NCI-H446 treated with DMSO at 0.1 percent for 48 hours (cell line): ENCODE data around the gene RELN.
"Not testable (repeated sequence)": the region's sequence is repeated elsewhere in the genome, so short reads cannot be mapped to it uniquely, and the experiment has no call there.

ENCODE experiments used
- DNase-seq: peaks from one replicate; lab custom pipeline; 2025; lab: John Stamatoyannopoulos, UW

Gene RELN

DNA sequence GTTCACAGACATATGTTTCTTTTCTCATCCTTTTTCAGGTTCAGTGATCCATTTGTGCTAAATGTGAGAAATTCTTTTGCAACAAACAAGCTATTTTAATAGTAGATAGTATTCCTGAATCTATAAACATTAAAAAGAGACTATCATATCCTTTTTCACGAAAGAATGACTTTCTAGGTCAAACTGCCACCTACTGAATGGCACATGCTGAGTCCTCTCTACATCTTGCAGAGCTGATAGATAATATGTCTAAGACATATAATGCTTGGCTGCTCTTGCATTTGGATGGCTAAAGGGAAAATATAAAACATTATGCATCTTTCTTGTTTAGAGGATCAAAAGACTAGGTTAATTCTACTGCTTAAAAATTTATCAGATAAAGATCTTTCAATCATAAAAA is 429.3 kb downstream of the RELN start:
- no peak for DNase-seq

DNA sequence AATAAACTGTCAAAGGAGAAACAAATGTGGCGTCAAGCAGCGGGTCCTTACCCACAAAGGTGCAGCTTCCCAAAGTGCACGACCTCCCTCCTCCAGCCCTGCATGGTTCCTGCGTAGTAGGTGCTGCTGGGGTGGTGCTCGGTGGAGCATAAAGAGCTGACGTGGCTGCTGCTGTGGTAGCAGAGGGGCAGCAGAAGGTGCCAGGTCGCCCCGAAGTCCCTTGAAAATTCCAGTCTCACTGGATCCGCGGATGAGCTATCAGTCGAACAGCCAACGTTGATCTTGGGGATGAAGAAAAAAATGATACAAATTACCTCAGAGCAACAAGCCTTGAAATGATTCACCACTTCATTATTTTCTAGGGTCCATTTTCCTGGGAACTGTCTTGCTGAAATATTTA is 438.4 kb downstream of the RELN start:
- DNase-seq = no peak

DNA sequence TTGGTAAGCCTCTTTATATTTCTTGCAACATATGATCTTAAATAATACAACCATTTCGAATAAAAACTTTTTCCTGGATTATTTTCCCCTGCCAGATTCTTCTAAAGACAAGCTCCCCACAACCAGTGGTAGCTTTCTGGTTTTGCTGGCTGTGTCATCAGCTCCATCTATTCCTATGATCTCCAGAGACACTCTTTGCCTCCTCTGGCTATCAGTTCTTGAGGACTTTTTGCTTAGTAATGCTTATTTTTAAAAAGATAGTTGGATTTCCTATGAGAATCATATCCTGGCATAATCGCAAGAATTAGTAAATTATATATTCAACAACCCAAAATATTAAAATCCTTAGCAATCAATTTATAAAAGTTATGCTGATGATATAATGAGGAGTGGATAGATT is 439.7 kb downstream of the RELN start:
- DNase-seq = no peak

DNA sequence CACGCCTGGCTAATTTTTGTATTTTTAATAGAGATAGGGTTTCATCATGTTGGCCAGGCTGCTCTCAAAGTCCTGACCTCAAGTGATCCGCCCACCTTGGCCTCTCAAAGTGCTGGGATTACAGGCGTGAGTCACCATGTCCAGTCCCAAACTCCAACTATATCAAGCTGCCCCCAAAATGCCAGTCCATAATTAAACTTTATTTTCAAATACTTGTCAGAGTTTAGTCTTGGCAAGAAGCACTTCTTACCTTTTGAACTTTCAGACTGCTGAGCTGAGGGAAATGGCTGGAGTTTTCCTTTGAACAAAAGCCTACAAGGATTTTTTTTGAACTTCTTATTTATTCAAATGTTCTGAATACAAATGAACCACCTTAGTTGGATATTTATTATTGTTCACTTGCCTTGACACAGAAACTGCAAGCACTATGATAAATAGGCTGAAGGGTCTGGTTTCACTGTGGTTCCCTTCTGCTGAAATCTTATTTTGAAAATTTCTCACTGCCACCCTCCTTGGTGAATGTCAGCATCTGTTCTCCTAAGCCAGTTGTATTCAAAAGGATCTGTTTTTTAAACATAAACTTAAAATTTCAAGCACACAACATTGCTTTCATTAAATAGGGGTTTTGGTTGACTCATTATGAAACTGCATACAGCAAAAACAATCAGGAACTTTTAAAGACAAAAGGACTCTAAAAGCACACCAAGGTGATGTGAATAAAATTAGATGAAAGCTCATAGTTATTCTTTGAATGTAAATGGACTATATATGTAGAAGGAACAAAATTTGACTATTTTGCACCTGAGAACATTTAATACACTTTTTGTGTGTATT is 441.8 kb downstream of the RELN start:
- DNase-seq = no peak

DNA sequence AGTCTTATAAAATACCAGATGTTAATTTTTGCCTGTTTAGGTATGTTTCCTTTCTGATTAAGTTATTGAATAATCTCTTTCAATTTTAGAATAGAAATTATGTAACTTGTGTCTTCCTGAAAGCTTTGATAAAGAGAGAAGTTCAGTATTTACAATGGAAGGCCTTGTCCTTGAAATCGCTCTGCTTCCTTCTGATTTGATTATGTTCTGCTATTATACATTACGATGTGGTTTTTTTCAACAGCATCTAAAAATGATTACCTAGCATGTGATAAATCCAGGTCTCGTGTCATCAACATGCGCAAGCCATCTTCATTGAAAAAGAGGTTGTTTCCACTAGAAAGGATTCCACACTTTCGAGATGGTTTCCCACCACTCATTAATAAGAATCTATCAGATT is 447.0 kb downstream of the RELN start:
- no peak for DNase-seq

DNA sequence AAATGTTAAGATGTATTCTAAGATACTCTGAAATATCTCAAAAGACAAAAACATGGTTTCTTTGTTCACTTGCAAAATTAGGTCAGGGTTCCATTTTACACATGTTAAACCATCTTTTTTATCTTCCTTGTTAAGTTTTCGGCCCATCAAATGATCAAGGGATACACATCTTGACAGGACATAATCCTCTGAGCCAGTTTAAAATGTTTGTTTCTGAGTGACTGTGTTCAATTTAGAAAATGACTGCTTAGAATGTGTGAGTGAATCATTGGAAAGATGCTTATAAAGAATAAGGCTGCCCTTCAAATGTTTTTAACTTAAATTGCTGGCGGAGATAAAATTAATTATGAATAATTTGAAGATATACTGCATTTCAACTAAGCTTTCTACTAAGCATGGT is 447.5 kb downstream of the RELN start:
- no peak for DNase-seq

DNA sequence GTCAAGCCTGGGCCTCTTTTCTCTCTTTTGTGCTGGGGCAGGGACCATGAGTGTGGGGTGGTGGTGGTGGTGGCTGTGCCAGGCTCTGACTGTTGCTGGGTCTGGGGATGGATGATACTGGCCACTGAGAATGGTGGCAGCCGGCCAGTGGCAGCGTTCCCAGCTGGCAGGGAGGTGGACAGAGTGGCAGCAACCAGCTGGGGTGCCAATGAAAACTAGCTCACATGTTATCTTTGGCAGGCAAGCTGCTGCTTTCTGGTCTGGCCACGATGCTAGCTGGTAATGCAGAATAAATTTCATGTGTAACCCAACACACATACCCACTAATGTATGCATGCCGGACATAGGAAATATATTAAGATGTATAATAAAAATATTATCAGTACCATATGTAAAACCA is 448.4 kb downstream of the RELN start:
- peak; percentile 84 for DNase-seq

DNA sequence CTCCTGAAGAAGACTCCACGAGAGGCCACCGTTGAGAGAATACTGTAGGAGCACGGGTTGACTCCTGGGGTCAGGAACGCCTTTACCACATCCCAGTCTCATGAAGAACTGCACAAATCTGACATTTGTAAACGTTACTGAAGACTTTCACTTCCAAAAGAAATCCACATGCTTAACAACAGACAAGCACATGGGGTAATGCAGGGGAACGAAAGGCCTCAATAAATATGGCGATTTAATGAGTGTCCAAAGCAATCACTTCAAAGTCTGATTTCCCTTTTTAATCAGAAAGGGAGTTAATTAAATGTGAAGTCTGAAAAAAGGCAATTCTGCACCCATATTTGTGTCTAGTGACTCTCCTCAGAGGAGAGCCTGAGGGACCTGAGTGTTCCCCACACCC is 449.1 kb downstream of the RELN start:
- DNase-seq = no peak

DNA sequence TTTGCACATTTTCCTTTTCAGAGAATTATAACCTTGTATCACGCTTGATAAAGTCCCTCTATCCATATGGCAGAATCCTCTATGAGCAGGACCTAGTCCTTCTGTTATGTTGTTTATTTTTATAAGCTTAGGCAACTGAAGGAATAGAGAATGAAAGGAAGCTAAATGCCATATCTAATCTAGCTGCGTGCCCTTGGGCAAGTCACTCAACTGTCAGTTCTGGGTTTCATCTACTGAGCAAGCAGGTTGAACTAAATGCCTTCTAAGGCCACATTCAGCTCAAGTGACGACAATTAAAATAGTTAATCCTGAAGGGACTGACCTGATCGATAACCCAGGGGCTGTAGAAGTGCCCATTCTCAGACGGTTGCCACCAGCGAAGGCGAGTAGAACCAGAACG is 449.6 kb downstream of the RELN start:
- DNase-seq = no peak

DNA sequence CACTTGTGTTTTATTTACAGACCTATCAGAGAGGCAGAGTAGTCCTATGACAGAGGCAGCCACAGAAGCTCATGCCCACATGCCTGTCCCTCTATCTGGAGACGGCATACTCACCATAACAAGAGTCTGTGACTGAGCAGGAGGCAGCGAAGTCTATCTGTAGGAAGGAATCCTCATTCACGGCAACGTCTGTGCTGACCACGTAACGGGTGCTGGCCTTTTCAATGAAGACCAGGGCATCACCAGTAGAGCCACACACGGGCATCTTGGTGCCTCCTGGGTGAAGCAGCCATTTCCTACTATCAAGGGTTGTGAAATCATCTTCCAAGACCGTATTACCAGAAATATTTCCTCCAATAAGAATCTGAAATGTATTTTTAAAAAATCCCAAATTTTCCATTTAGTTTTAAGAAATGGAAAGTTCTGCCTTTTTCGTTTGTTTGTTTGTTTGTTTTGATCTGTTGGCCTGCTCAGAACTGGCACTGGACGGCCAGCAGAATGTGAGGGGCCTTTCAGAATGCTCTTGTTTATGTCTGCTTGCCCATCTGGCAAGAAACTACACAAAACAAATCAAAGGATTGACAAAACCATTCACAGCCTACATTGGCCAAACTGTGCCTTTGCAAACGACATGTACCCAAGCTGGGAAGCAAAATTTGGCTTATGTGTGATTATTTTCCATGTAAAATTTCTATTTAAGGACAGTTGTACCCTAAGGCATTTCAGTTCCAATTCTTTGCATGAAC is 450.3 kb downstream of the RELN start:
- DNase-seq = no peak

DNA sequence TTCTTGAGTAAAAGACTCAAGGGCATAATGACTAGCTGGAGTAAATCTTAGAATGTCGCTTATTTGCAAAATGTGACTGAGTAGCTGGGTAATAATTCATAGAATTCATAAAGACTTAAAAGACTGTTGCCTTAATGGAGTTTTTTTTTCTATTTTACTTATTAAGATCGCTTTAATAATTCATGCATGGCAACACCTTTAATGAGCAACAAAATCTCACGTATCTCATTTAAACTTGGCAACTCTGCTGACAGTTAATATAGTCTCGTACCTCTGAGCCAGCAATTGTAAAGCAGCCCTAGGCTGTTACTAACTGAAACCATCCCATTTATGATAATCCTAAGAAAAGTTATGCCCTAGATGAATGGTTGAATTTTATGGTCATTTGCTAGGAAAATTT is 455.7 kb downstream of the RELN start:
- DNase-seq = peak; percentile 23

DNA sequence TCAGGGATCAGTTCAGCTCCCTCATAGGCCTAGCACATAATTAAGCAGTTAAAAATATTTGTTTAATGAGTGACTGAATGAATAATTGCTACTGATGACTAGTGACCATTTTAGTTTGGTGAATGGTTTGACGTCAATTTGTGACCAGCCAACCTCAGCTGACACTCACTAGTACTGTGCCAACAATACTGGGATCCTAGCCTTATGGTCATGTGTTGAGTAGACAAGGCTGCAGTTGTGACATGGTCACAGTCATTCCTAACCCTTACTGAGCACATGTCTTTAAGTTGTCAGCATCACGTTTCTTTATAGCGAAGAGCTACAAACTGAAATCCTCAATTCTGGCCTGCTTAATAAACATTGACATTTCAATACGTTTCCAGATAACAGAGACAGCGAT is 456.5 kb downstream of the RELN start:
- DNase-seq = no peak

DNA sequence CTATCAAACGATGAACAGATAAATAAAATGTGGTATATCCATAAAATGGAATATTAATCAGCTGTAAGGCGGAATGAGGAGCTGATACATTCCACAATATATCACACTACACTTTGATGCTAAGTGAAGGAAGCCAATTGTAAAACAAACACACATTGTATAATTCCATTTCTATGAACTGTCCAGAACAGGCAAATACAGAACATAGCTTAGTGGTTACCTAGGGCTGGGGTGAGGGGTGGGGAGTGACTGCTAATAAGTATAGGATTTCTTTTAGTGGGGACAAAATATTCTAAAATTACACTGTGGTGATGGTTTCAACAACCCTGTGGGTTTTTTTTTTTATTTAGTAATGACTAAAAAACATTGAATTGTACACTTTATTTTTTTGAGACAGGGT is 461.3 kb downstream of the RELN start:
- no peak for DNase-seq

DNA sequence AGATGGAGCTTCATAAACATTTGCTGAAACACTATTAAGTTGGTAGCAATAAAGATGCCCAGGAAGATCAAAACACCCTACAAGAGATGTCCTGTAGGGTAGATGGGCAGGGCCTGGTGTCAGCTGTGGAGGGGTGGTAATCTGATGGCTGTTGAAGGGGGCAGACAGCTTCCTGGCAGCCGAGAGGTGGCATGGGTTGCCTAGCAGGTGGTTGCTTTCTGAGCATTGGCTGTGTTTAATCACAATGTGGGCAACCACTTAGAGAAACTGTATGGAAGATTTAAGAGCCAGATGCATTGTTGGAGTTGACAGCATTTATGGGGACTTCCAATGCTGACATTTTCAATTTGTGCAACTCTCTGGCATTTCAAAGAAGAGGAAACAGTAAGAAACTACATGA is 463.5 kb downstream of the RELN start:
- no peak for DNase-seq

DNA sequence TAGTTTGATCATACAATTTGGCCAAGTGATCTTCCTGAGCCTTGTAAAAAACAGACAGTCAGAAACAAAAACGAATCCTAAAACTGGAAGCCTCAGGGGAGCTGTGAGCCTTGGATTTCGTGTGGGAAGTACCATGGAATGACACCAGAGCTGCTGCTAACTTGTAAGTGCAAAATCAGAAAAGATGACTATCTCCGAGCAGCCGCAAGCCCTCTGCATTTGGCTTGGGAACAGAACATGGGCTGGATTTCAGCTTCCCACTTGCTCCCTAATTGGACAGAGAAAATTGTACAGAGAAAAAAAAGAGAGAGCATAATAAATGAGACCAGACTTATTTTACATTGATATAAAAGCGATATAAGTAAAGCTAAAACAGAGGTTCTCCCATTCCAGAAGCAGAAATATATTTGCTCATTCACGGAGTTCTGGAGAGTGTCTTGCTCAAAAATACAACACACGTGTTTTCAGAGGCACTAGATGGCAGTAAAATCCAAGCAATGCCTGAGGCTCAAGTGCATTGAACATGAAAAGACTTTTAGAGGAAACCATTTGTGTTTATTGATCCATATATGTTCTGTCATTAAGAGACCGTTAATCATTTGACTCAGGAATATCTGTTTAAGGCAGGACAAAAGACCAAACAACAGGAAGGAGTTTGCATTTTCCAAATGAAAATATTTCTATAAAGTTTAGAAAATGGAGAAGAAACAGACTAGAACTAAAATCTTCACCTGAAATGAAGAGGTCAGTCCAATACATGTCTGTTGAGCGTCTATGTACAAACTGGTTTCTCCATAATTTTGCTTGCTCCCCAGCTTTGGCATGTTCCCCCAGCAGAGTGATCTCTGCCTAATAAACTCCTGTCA is 465.2 kb downstream of the RELN start:
- DNase-seq = peak; percentile 19

DNA sequence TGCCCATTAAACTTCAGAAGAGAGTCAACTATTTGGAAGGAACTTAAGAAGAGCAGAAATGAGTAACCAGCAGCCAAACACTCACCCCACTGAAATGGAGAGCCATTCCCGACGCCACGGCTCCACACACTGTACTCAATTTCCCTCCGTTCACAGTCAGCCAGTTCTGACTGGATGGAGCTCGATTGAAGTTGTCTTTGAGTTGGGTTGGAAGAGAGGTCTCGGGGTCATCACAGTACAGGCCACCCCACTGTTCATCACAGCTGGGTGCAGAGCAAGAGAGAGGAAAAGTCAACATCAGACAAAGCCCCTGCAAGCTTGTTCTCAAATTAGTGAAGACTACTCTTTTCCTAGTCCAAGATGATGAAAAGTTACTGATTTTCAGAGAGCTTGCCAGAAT is 467.5 kb downstream of the RELN start:
- no peak for DNase-seq

DNA sequence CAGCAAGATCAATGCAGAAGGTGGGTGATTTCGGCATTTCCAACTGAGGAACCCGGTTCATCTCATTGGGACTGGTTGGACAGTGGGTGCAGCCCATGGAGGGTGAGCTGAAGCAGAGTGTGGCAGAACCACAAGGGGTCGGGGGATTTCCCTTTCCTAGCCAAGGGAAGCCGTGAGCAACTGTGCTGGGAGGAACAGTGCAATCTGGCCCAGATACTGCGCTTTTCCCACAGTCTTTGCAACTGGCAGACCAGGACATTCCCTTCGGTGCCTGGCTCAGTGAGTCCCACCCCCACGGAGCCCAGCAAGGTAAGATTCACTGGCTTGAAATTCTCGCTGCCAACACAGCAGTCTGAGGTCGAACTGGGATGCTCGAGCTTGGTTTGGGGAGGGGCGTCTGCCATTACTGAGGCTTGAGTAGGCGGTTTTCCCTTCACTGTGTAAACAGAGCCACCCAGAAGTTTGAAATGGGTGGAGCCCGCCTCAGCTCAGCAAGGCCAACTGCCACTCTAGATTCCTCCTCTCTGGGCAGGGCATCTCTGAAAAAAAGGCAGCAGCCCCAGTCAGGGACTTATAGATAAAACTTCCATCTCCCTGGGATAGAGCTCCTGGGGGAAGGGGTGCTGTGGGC is 484.8 kb downstream of the RELN start:
- no peak for DNase-seq

DNA sequence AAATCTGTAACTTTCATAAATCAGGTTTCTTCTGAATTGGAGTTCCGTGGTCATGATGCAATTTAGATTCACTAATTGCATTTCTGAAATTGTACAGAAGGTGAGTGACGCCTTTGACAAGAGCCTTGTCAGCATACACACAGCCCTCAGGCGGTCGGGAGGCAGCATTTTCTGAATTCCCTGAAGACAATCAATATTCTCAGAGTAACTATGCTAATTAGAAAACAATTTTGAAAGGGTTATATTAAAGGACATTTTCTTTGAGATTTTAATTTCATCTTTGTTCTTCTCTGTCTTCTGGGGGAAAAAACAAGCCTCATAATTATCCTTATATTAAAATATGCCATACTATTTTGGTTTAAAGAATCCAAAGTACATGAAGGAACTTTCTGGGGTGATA is 488.3 kb downstream of the RELN start:
- no peak for DNase-seq

DNA sequence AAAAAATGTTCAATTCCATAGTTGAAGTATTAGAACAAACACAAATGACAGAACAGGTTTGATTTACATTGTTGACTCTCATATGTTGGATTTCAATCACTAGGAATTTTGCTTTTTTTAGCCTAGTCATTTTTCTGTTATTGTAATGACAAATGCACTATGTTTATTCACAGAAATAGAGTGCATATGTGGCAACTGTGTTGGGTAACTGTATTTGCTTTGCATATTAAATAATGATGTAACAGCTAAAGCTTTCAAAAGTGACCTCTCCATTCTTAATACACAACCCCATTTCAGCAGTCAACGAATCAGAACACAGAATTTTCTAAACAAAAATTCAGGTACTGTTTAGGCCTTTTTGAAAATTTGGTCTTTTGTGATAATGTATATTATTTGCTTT is 489.5 kb downstream of the RELN start:
- no peak for DNase-seq

DNA sequence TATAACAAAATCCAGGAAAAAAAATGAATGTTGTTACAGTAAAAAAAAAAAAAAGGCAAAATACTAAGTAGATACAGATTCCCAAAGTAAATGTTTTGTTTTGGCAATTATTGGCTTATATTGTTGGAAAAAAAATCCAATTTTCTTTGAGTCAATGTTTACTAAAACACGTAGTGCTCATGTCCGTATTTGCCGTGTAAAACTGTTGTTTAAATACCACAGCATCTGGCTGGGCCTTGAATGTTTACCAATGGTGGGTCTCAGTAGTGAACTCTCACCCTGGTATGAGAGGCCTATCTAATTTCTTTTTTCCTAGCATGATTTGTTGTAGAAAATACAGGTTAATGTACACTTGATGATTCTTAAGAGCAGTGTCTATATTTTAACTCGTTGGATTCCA is 502.0 kb downstream of the RELN start:
- DNase-seq = no peak

DNA sequence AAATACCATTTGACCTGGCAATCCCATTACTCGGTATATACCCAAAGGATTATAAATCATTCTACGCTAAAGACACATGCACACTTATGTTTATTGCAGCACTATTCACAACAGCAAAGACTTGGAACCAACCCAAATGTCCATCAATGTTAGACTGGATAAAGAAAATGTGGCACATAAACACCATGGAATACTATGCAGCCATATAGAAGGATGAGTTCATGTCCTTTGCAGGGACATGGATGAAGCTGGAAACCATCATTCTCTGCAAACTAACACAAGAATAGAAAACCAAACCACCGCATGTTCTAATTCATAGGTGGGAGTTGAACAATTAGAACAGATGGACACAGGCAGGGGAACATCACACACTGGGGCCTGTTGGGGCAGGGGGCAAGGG is 502.6 kb downstream of the RELN start:
- not testable (repeated sequence) for DNase-seq

DNA sequence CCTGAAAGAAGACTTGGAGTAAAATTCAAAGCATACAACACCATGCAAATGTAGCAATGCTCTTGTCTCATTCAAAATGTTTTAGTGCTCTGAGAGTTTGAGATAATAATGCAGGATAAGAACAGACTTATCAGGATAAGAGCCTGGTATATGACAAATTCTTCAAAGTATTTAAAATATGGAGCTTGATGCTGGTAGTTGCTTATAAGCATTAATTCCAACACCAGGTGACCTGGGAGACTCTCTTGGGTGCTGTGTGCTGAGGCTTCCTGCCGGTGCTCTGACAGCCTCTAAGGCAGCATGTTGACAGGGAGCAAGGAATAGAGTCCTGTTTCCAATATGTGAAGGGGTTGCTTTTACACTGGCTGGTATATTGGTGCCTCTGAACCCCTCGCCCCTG is 508.7 kb downstream of the RELN start:
- DNase-seq = no peak
